NCI-H1930 (cell line): Measurements from ENCODE around the gene TRIM44.
"Not testable (repeated sequence)": the region's sequence is repeated elsewhere in the genome, so short reads cannot be mapped to it uniquely, and the experiment has no call there.

ENCODE experiments used
- DNase-seq, 2 experiments: peaks; one replicate each; lab custom pipeline; 2025; lab: John Stamatoyannopoulos, UW

TRIM44 gene

GRCh38 chr11:35815556-35816315, 153.2 kb downstream of the TRIM44 start:
- DNase-seq, result no peak

GRCh38 chr11:35820614-35821013, 158.0 kb downstream of the TRIM44 start:
- no peak for DNase-seq

GRCh38 chr11:35822815-35823495, 160.4 kb downstream of the TRIM44 start:
- DNase-seq, result no peak

GRCh38 chr11:35823742-35824298, 161.2 kb downstream of the TRIM44 start:
- no peak for DNase-seq

GRCh38 chr11:35825386-35825785, 162.8 kb downstream of the TRIM44 start:
- no peak for DNase-seq

GRCh38 chr11:35826006-35826405, 163.4 kb downstream of the TRIM44 start:
- DNase-seq, result no peak

- DNase-seq, result no peak
Observed at GRCh38 chr11:35826949-35827348, 164.4 kb downstream of the TRIM44 start.

GRCh38 chr11:35836205-35836604, 173.6 kb downstream of the TRIM44 start:
- no peak for DNase-seq

- no peak for DNase-seq
Observed at GRCh38 chr11:35838071-35838470, 175.5 kb downstream of the TRIM44 start.

- DNase-seq, result not testable (repeated sequence)
Observed at GRCh38 chr11:35838697-35839367, 176.3 kb downstream of the TRIM44 start.

GRCh38 chr11:35839368-35840161, 177.0 kb downstream of the TRIM44 start:
- DNase-seq, result no peak

- DNase-seq, result no peak
Observed at GRCh38 chr11:35841733-35842132, 179.2 kb downstream of the TRIM44 start.

GRCh38 chr11:35842958-35843357, 180.4 kb downstream of the TRIM44 start:
- DNase-seq, result no peak

GRCh38 chr11:35844579-35844978, 182.0 kb downstream of the TRIM44 start:
- no peak for DNase-seq

- DNase-seq, result no peak
Observed at GRCh38 chr11:35845860-35846259, 183.3 kb downstream of the TRIM44 start.

GRCh38 chr11:35846874-35847273, 184.3 kb downstream of the TRIM44 start:
- no peak for DNase-seq

- no peak for DNase-seq
Observed at GRCh38 chr11:35847473-35847872, 184.9 kb downstream of the TRIM44 start.

GRCh38 chr11:35848616-35849015, 186.0 kb downstream of the TRIM44 start:
- DNase-seq, result no peak

- DNase-seq, result no peak
Observed at GRCh38 chr11:35850191-35850590, 187.6 kb downstream of the TRIM44 start.

GRCh38 chr11:35851342-35851741, 188.8 kb downstream of the TRIM44 start:
- DNase-seq, result no peak

GRCh38 chr11:35852056-35852455, 189.5 kb downstream of the TRIM44 start:
- no peak for DNase-seq

GRCh38 chr11:35853971-35854370, 191.4 kb downstream of the TRIM44 start:
- DNase-seq, result no peak
